ENCODE results near the gene ZC3H12D. TPM values are rescaled to one million over a fixed set of nuclear protein-coding genes. Genes with fewer than 3 reads are reported as not detected.

ZC3H12D gene
- total and polyA plus RNA-seq, 2 of the 8 experiments (the other 6 are each of a cell fraction or from before 2014, with no cell fraction given) = 0.05 to 0.07 TPM

DNA sequence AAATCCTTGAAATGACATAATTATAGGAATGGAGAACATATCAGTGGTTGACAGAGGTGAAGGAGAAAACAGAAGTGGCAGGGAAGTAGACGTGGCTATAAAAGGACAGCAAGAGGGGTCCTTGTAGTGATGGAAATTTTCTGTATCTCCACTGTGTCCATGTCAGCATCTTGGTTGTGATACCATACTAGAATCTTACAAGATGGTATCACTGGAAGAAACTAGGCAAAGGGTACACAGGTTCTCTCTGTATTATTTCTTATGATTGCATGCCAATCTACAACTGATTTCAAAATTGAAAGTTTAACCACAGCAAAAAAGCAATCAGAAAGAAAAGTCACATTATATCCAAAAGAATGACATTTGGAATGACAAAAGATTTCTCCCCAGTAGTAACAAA is 16.4 kb upstream of the ZC3H12D start:
- Histone ChIP-seq H2BK15ac (ENCODE audit: low read length) (no peak overlapping the region), H3K23me2 (ENCODE audit: low read depth, low read length) (no peaks in the 10 kb centered on the region), H3K27me3 (replicated peaks in 1 of 4; ENCODE audit: control insufficient read depth in 3 of 4, extremely low read depth in 1 of 4, insufficient read depth in 3 of 4, low read length in 3 of 4) (no peaks in the 10 kb centered on the region), H3K36me3 (ENCODE audit: control insufficient read depth in 2 of 4, insufficient read depth in 4 of 4, low read length in 3 of 4) (peaks cover 0 to 10% (median 0%) of the 10 kb centered on the region in 4 experiments; a peak in 1 of 8 replicates), H2AK5ac (ENCODE audit: low read depth, low read length) (no peak overlapping the region), H4K5ac (ENCODE audit: insufficient read length, low read depth, low read length) (no peak overlapping the region), H3K79me2 (ENCODE audit: control insufficient read depth in 1 of 2, insufficient read depth in 2 of 2, low read length in 2 of 2) (no peaks in the 10 kb centered on the region), H2BK120ac (replicated peaks; ENCODE audit: low read depth, low read length) (no peak overlapping the region), H4K20me1 (replicated peaks in 1 of 2; ENCODE audit: control insufficient read depth in 1 of 2, insufficient read depth in 2 of 2, low read length in 2 of 2) (no peaks in the 10 kb centered on the region), H2BK5ac (ENCODE audit: low read depth, low read length) (no peak overlapping the region), H3K4ac (replicated peaks; ENCODE audit: insufficient read length, low read depth, low read length) (no peak overlapping the region), H3K23ac (ENCODE audit: insufficient read length) (no peak overlapping the region), H3K9ac (replicated peaks in 1 of 4; ENCODE audit: extremely low read depth in 1 of 4, low read depth in 3 of 4, low read length in 3 of 4) (no peak overlapping the region), H3K4me2 (ENCODE audit: insufficient read depth in 1 of 2, low read depth in 2 of 2, low read length in 2 of 2) (no peak overlapping the region), H3K27ac (ENCODE audit: low read depth, low read length) (no peak overlapping the region), H3K14ac (ENCODE audit: insufficient read length) (no peak overlapping the region), H4K91ac (replicated peaks; ENCODE audit: insufficient read length, low read length) (no peak overlapping the region), H3K18ac (ENCODE audit: extremely low read depth, low read length) (no peak overlapping the region), H3K56ac (replicated peaks; ENCODE audit: insufficient read length, low read depth, low read length) (no peak overlapping the region), H2AFZ (ENCODE audit: low read length) (no peak overlapping the region), H4K8ac (ENCODE audit: extremely low read depth, insufficient read depth, low read length) (no peak overlapping the region), H3K4me3 (ENCODE audit: extremely low read depth in 1 of 4, insufficient read depth in 2 of 4, low read depth in 3 of 4, low read length in 4 of 4) (no peak overlapping the region), H3K79me1 (ENCODE audit: low read depth, low read length) (no peaks in the 10 kb centered on the region), H2BK20ac (ENCODE audit: low read length) (no peak overlapping the region), H3K4me1 (replicated peaks in 1 of 4; ENCODE audit: control insufficient read depth in 3 of 4, insufficient read depth in 4 of 4, low read length in 3 of 4) (no peaks in the 10 kb centered on the region), H2BK12ac (ENCODE audit: low read depth, low read length) (no peak overlapping the region), H3K9me3 (ENCODE audit: insufficient read depth in 2 of 2, low read depth in 1 of 2, low read length in 1 of 2) (no peaks in the 10 kb centered on the region)
- TF ChIP-seq RFX5 (IDR thresholded peaks at IDR 0.05; ENCODE audit: borderline replicate concordance, low read depth, low read length) = no peak
- no peak for TF ChIP-seq JUN (IDR thresholded peaks at IDR 0.05; ENCODE audit: low read depth, low read length)
- no peak for TF ChIP-seq KDM1A (IDR thresholded peaks at IDR 0.05; ENCODE audit: borderline replicate concordance, low read length)
- TF ChIP-seq SUZ12 (IDR thresholded peaks at IDR 0.05; ENCODE audit: low read length) = no peak
- no peak for TF ChIP-seq NRF1 (IDR thresholded peaks at IDR 0.05; ENCODE audit: low read depth, low read length)
- TF ChIP-seq, protein P1, sequence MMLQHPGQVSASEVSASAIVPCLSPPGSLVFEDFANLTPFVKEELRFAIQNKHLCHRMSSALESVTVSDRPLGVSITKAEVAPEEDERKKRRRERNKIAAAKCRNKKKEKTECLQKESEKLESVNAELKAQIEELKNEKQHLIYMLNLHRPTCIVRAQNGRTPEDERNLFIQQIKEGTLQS (IDR thresholded peaks at IDR 0.05; ENCODE audit: insufficient read depth, low read depth, low read length) = no peak
- no peak for TF ChIP-seq CREB1 (IDR thresholded peaks at IDR 0.05)
- no peak for TF ChIP-seq BCL11A (IDR thresholded peaks at IDR 0.05; ENCODE audit: low read depth in 2 of 2, low read length in 2 of 2)
- no peak for TF ChIP-seq GABPA (IDR thresholded peaks at IDR 0.05; ENCODE audit: borderline replicate concordance, insufficient read depth, low read length)
- TF ChIP-seq YY1 (IDR thresholded peaks at IDR 0.05; ENCODE audit: low read depth, low read length) = no peak
- ChIA-PET POLR2A (ENCODE audit: partially characterized antibody) (no interaction called here), CTCF (ENCODE audit: partially characterized antibody) (no interaction called here)
- WGBS, 2 experiments (ENCODE audit: extremely low coverage in 1 of 2, insufficient coverage in 1 of 2, insufficient read length in 1 of 2, insufficient replicate concordance in 2 of 2, low coverage in 1 of 2, low lambda C conversion rate in 2 of 2, missing lambda C conversion rate in 1 of 2) = 88% methylated on average over 1 of the region's 1 CpG; no CpG with 5 or more reads in 1 of the 2 experiments
- FAIRE-seq (no peak), DNase-seq (ENCODE audit: low read depth in 1 of 2, low spot score in 2 of 2) (no peak)
